Endothelial cell of umbilical vein (primary cell): Measurements from ENCODE around the gene SEZ6. TPM values are rescaled to one million over a fixed set of nuclear protein-coding genes. Genes with fewer than 3 reads are reported as not detected.

Experiments used
- BruUV-seq: library from RNA; stranded (reverse); fragments of 400-500 nt; replicated peaks from 2 replicates; lab custom pipeline; 2021; lab: Mats Ljungman, UMichigan
- CTCF ChIA-PET: fragments of 300-600, 350-600 bp; sonication (Branson Sonifier 250); formaldehyde crosslinking; loops from one replicate; lab custom pipeline; 2021; ENCODE audit warnings: antibody characterized with exemption, inconsistent platforms; lab: Charles Lee
- POLR2A ChIA-PET: fragments of 300-600, 350-600 bp; sonication (Branson Sonifier 250); formaldehyde crosslinking; loops from one replicate; lab custom pipeline; 2021; ENCODE audit warnings: antibody characterized with exemption, inconsistent platforms; lab: Charles Lee
- DNase-seq: peaks from one replicate; pipeline ENCODE4 v3.0.0-alpha.2; 2011; ENCODE audit warnings: low read depth, low spot score
- FAIRE-seq: peaks from 2 replicates; lab custom pipeline; 2011; peaks lifted over from hg19 to GRCh38; lab: Jason Lieb, UNC
- H2AFZ ChIP-seq: 2 replicates; pipeline ENCODE4 v1.6.0; 2012; ENCODE audit warnings: low read depth, low read length, control low read depth, inconsistent platforms
- H3K27ac ChIP-seq: 2 replicates; pipeline ENCODE4 v1.5.1; 2011; ENCODE audit warnings: low read depth, mild to moderate bottlenecking, control low read depth, low read length, moderate library complexity; ENCODE audit not compliant: insufficient read depth
- H3K27me3 ChIP-seq, 2 experiments: 2 replicates each; pipeline versions ENCODE4 v1.6.0 to v1.6.1; 2011; ENCODE audit warnings: low read length in 2 of 2, mixed read lengths in 1 of 2; ENCODE audit not compliant: control insufficient read depth in 2 of 2, insufficient read depth in 2 of 2
- H3K36me3 ChIP-seq, 2 experiments: 2 replicates in 1 of 2; 3 replicates in 1 of 2; pipeline ENCODE4 v1.5.1; 2011; ENCODE audit warnings: low read length in 2 of 2, mild to moderate bottlenecking in 1 of 2, moderate library complexity in 1 of 2; ENCODE audit not compliant: control insufficient read depth in 2 of 2, insufficient read depth in 2 of 2; ENCODE audit errors: extremely low read depth in 1 of 2
- H3K4me1 ChIP-seq: 3 replicates; pipeline ENCODE4 v1.5.1; 2011; ENCODE audit warnings: mild to moderate bottlenecking, low read length; ENCODE audit not compliant: control insufficient read depth, insufficient read depth; ENCODE audit errors: extremely low read depth
- H3K4me2 ChIP-seq: 2 replicates; pipeline ENCODE4 v1.6.1; 2011; ENCODE audit warnings: low read length, control low read depth, mixed read lengths; ENCODE audit not compliant: insufficient read depth
- H3K4me3 ChIP-seq, 3 experiments: fragments of 200-600 bp in 1 of 3; sonication (generic), shearing (Covaris generic) in 1 of 3; replicated peaks in 1 of 3; 2 replicates each; pipeline ENCODE4 v1.5.1; 2011 to 2016; ENCODE audit warnings: control low read depth in 3 of 3, low read length in 3 of 3, mild to moderate bottlenecking in 2 of 3, inconsistent platforms in 1 of 3, low read depth in 1 of 3, moderate library complexity in 1 of 3; ENCODE audit not compliant: insufficient read depth in 1 of 3
- H3K79me2 ChIP-seq: 2 replicates; pipeline ENCODE4 v1.6.0; 2012; ENCODE audit warnings: low read length, inconsistent platforms; ENCODE audit not compliant: control insufficient read depth, insufficient read depth
- H3K9ac ChIP-seq: replicated peaks from 2 replicates; pipeline ENCODE3; 2011; ENCODE audit warnings: low read length, control low read depth; ENCODE audit not compliant: insufficient read depth; ENCODE audit errors: extremely low read depth
- H3K9me1 ChIP-seq: replicated peaks from 3 replicates; pipeline ENCODE4 v1.6.0; 2011; ENCODE audit warnings: mild to moderate bottlenecking, low read length; ENCODE audit not compliant: control insufficient read depth, insufficient read depth; ENCODE audit errors: extremely low read depth
- H3K9me3 ChIP-seq: replicated peaks from 2 replicates; pipeline ENCODE4 v1.5.1; 2012; ENCODE audit warnings: low read length, inconsistent platforms; ENCODE audit not compliant: control insufficient read depth, insufficient read depth
- H4K20me1 ChIP-seq: replicated peaks from 2 replicates; pipeline ENCODE3; 2011; ENCODE audit warnings: mild to moderate bottlenecking, low read length; ENCODE audit not compliant: control insufficient read depth, insufficient read depth; ENCODE audit errors: extremely low read depth
- CTCF ChIP-seq, 2 donors: IDR thresholded peaks; 1 replicate in 1 of 2; 2 replicates in 1 of 2; pipeline ENCODE4 v1.5.1; 2011; ENCODE audit warnings: low read length in 2 of 2, mild to moderate bottlenecking in 2 of 2, moderate library complexity in 2 of 2, control low read depth in 1 of 2, inconsistent platforms in 1 of 2, low read depth in 1 of 2; ENCODE audit not compliant: insufficient read depth in 1 of 2; ENCODE audit errors: extremely low read depth in 1 of 2
- EZH2 ChIP-seq: IDR thresholded peaks from 2 replicates; pipeline ENCODE4 v1.6.1; 2012; ENCODE audit warnings: borderline replicate concordance, low read depth, mild to moderate bottlenecking, moderate library complexity, low read length, inconsistent platforms; ENCODE audit not compliant: severe bottlenecking
- FOS ChIP-seq: IDR thresholded peaks from 2 replicates; pipeline ENCODE4 v1.6.1; 2011; ENCODE audit warnings: mild to moderate bottlenecking, low read length, moderate library complexity, borderline replicate concordance; ENCODE audit not compliant: insufficient read depth
- GATA2 ChIP-seq: IDR thresholded peaks from 2 replicates; pipeline ENCODE4 v1.7.0; 2011; ENCODE audit warnings: low read depth, mild to moderate bottlenecking, moderate library complexity, mixed read lengths, low read length; ENCODE audit not compliant: insufficient read length, insufficient read depth
- JUN ChIP-seq: IDR thresholded peaks from 2 replicates; pipeline ENCODE4 v1.6.1; 2011; ENCODE audit warnings: borderline replicate concordance, low read depth; ENCODE audit not compliant: insufficient read length, insufficient read depth
- MAX ChIP-seq: IDR thresholded peaks from 2 replicates; pipeline ENCODE4 v1.6.1; 2011; ENCODE audit not compliant: insufficient read depth, insufficient read length
- MYC ChIP-seq: IDR thresholded peaks from one replicate; pipeline ENCODE4 v1.6.1; 2011; ENCODE audit warnings: mild to moderate bottlenecking, low read depth, low read length
- POLR2A ChIP-seq: IDR thresholded peaks from 2 replicates; pipeline ENCODE4 v1.6.1; 2012; ENCODE audit warnings: low read depth, mild to moderate bottlenecking, control low read depth, low read length
- POLR2AphosphoS5 ChIP-seq: IDR thresholded peaks from 2 replicates; pipeline ENCODE4 v1.6.1; 2012; ENCODE audit warnings: low read depth, mild to moderate bottlenecking, control low read depth, low read length, moderate library complexity; ENCODE audit not compliant: insufficient read depth
- dilution Hi-C: fragments of 300-500 bp; cut with MboI; formaldehyde crosslinking; loops from one replicate; pipeline ENCODE4 v1.15.0; 2019; ENCODE audit warnings: low sequenced_read_pairs; ENCODE audit not compliant: extremely low pct_ligation_motif_present
- intact Hi-C: fragments of 100-400 bp; cut with micrococcal nuclease; formaldehyde crosslinking; loops from one replicate; pipeline ENCODE4 v1.10.0; 2022
- polyA plus RNA-seq, 4 experiments: library from polyadenylated mRNA; depleted of rRNA in 3 of 4; stranded (reverse) in 3 of 4; unstranded in 1 of 4; fragments of >200 nt; gene quantifications; 2 replicates each; pipeline versions ENCODE4 v1.2.1 to v1.2.3, GENCODE V29; 2011 to 2012; ENCODE audit warnings: missing spikeins in 1 of 4
- total RNA-seq: library from RNA; stranded (reverse); gene quantifications from 2 replicates; pipeline ENCODE4 v1.2.3, GENCODE V29; 2021

Gene SEZ6
- total and polyA plus RNA-seq, 2 donors (not counting 3 experiments of a cell fraction or from before 2014, with no cell fraction given), result not detected

- no peak for TF ChIP-seq POLR2AphosphoS5
- no peak for TF ChIP-seq FOS
- TF ChIP-seq MAX, result no peak
- TF ChIP-seq EZH2, result no peak
- TF ChIP-seq MYC, result no peak
- no peak for TF ChIP-seq CTCF (IDR thresholded peaks at IDR 0.05; ENCODE audit: extremely low read depth in 1 of 2, insufficient read depth in 1 of 2, low read depth in 1 of 2, low read length in 2 of 2)
- TF ChIP-seq JUN, result no peak
- TF ChIP-seq POLR2A, result no peak
- TF ChIP-seq GATA2, result no peak
- Histone ChIP-seq H3K9me1 (no peaks in the 10 kb centered on the region), H3K27ac (no peak overlapping the region), H3K9ac (no peak overlapping the region), H2AFZ (no peak overlapping the region), H3K9me3 (no peaks in the 10 kb centered on the region), H3K4me2 (no peak overlapping the region), H3K4me1 (peaks cover 4% of the 10 kb centered on the region), H3K27me3 (no peaks in the 10 kb centered on the region), H3K79me2 (no peaks in the 10 kb centered on the region), H3K4me3 (no peak overlapping the region), H3K36me3 (no peaks in the 10 kb centered on the region), H4K20me1 (no peaks in the 10 kb centered on the region)
- DNase-seq, result no peak
- ChIA-PET POLR2A (no interaction called here), CTCF (interaction anchor here (1.7 to 10.7 kb wide), 2 partner anchors 153 to 164 kb away, joined by 5 to 1079 read pairs; no protein-coding TSS in a partner anchor)
- BruUV-seq, result no TSS peak
- intact Hi-C loops, result no loop called here
- dilution Hi-C loops, result no loop called here
- FAIRE-seq, result no peak
Observed at GRCh38 chr17:28960256-28961061, 45.4 kb downstream of the SEZ6 start.
